ENCODE results near the gene SND1.
"Not testable (repeated sequence)": the region's sequence is repeated elsewhere in the genome, so short reads cannot be mapped to it uniquely, and the experiment has no call there.

SND1 gene

GRCh38 chr7:127652333-127653248, 597 bp downstream of the SND1 start:
- no peak for DNase-seq (ENCODE audit: low read depth in 2 of 2)

GRCh38 chr7:127653396-127653795, 1.4 kb downstream of the SND1 start:
- DNase-seq (ENCODE audit: low read depth in 2 of 2): no peak

DNA sequence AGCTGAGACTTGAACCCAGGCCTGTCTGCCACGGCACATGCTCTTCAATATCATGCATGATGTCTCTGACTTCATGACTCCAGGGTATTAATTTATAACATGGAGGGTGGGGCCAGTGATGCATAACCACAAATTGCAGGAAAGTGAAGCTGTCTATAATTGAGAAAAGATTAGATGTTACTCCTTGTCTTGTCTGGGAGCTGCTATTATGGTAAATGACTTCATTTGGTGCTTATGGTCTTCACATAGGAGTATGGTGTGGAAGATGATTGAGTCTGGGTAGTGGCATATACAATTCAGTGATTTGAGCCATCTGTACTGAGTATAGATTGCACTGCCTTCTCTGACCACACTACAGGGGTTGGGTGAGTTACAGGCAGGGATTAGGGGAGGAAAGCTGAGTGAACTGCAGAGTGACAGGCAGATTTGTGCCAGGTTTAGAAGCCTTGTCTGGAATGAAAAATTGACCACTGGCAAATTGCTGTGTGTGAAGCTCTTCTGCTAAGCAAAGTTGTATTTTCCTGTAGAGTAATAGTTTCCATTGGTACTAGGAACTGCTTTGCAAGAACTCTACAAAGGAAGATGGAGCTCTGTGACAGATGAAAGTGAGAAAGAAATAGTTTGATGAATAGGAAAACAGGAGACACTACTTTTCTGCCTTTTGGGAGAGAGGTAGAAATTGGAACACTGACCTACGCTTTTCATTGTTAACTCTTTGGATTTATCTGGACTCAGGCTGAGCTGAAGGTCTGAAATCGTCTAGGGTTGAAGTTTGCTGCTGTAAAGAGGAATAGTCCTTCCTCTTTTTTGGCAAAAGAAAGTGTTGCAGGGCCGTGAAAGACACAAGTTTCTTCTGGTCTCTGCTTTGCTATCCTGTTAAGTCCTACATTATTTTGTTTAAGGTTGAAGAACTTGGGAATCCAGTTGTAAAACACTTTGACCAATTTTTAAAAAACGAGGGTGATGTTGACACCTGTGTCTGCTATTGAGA, 2.7 kb downstream of the SND1 start:
- DNase-seq (ENCODE audit: low read depth in 2 of 2): no peak

DNA sequence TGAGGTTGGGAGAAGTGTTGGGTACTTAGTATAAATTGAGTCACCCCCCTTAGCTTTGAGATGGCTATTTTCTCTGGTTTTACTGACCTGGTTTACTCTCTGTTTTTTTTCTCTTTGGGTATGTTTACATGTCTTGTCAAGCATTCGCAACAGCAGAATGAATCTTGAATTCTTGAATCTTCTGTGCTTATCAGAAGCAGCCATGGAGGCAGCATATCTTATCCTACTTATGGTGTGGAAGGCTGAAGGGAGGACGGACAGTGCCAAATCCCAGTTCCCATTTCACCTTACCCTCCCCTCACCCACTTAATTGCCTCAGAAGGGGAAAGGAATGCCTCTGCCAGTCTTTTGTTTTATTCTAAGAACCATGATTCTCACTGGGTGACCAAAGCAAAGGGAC, 3.7 kb downstream of the SND1 start:
- DNase-seq (ENCODE audit: low read depth in 2 of 2): no peak

DNA sequence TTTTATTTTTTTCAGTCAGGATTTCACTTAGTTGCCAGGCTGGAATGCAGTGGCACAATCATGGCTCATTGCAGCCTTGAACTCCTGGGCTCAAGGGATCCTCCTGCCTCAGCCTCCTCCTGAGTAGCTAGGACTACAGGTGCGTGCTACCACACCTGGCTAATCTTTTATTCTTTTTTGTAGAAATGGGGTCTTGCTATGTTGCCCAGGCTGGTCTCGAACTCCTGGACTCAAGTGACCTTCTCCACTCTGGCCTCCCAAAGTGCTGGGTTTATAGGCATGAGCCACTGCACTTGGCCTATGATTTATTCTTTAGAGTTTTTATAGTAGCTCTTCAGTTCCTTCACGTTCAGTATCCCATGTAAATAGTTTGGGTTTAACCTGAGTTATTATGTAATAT, 5.5 kb downstream of the SND1 start:
- DNase-seq (ENCODE audit: low read depth in 2 of 2): no peak

- no peak for DNase-seq (ENCODE audit: low read depth in 2 of 2)
Measured at GRCh38 chr7:127658970-127659630, 7.1 kb downstream of the SND1 start.

GRCh38 chr7:127665922-127666321, 13.9 kb downstream of the SND1 start:
- DNase-seq (ENCODE audit: low read depth in 2 of 2): no peak

DNA sequence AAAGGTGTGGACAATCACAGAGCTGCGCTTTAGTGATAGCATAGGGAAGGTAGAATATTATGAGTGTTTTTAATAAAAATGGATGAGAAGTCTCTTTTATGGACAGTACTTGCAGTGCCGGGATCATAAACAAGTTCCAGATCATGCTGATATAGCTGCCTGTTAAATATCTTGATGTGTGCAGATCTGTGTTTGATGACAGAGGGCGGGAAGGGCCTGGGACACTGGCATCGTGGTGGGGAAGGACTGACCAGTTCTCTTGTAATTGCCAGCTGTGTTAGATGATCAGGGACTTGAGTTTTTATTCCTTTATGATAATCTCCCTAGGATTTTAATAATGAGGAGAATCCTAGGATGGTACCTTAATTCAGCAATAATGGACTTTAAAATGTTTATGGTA, 14.6 kb downstream of the SND1 start:
- DNase-seq (ENCODE audit: low read depth in 2 of 2): no peak

- DNase-seq (ENCODE audit: low read depth in 2 of 2): no peak
Measured at GRCh38 chr7:127667017-127667670, 15.2 kb downstream of the SND1 start.

- no peak for DNase-seq (ENCODE audit: low read depth in 2 of 2)
Measured at GRCh38 chr7:127667759-127668530, 16.0 kb downstream of the SND1 start.

DNA sequence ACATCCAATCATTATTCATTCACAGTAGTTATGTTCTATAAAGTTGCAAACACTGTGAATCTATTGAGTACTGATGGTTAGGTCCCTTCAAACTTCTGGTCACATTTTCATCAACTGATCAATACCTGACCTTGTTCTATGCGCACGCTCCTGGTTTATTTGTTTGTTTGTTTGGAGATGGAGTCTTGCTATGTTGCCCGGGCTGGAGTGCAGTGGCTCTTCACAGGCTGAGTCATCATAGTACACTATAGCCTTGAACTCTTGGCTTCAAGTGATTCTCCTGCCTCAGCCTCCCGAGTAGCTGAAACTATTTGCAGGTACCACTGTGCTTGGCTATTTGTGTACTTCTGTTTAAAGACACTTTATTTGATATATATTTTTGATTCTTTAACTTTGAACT, 19.3 kb downstream of the SND1 start:
- DNase-seq (ENCODE audit: low read depth in 2 of 2): no peak

DNA sequence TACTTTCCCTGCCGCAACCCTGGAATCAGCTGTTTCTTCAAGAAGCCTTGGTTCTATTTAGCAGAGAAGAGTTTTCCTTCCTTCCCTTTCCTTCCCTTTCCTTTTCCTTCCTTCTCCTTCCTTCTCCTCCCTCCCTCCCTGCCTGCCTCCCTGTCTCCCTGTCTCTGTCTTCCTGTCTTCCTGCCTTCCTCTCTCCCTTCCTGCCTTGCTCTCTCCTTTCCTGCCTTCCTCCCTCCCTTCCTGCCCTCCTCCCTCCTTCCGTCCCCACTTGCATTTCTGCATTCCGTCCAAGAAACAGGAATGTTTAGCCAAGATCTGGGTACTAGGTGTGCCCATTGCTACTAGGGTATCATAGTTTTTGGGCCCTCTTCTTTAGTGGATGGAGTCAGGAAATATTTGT, 21.9 kb downstream of the SND1 start:
- no peak for DNase-seq (ENCODE audit: low read depth in 2 of 2)

DNA sequence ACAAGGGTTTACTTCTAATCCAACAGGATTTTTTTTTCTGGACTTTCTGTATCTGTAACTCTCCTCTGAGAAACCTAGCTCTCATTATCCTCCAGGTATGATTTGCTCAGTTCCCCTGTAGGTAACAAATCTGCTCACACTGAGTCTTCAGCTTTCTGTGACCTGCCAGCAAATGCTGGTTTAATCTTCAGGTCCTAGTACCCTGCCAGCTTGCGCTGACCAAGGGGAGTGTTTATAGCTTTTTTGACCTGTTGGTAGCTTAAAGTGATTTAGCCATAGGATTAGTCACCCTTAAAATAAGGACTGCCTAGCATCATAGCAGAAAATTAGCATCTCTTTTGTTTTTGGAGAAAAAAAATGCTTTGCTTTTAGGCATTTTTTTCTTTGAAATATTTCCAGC, 22.4 kb downstream of the SND1 start:
- no peak for DNase-seq (ENCODE audit: low read depth in 2 of 2)

DNA sequence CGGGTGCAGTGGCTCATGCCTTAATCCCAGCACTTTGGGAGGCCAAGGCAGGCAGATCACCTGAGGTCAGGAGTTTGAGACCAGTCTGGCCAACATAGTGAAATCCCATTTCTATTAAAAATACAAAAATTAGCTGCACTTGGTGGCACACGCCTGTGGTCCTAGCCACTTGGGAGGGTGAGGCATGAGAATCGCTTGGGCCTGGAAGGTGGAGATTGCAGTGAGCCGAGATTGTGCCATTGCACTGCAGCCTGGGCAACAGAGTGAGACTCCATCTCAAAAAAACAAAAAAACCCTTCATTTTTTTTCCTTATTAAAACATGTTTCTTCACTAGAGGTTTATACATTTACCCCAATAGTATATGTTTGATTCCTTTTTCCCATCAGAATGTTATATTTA, 22.9 kb downstream of the SND1 start:
- not testable (repeated sequence) for DNase-seq (ENCODE audit: low read depth in 2 of 2)

GRCh38 chr7:127675721-127676120, 23.7 kb downstream of the SND1 start:
- DNase-seq (ENCODE audit: low read depth in 2 of 2): no peak

DNA sequence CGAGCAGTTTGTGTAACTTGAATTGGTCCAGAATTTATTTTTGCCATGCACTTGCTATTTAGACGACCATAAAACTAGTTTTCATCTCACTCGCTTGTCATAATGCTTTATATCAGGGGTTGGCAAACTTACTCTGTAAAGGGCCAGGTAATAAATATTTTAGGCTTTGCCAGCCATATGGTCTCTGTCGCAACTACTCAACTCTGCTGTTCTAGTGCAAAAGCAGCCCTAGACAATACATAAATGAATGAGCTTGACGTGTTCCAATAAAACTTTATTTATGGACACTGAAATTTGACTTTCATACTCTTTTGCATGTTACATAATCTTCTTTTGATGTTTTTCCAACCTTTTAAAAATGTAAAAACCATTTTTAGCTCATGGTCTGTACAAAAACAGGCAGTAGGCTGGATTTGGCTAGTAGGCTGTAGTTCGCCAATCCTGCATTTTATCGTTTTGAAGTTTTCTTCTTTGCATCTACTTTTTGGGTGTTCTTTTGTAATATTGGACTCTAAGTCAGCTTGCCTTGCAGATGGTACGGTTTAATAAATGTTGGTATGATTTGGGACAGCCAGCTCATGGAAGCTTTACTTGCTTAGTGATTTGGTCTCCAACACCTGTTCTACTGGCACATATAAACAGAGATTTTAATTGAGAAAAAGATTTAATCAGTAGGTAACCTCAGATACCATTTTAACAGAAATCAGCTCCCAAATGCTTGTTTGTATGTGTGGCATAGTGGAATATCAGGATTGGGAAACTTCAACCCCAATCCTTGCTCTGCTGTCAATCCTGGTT, 25.6 kb downstream of the SND1 start:
- DNase-seq (ENCODE audit: low read depth in 2 of 2): no peak

- DNase-seq (ENCODE audit: low read depth in 2 of 2): no peak
Measured at GRCh38 chr7:127678337-127678736, 26.3 kb downstream of the SND1 start.

DNA sequence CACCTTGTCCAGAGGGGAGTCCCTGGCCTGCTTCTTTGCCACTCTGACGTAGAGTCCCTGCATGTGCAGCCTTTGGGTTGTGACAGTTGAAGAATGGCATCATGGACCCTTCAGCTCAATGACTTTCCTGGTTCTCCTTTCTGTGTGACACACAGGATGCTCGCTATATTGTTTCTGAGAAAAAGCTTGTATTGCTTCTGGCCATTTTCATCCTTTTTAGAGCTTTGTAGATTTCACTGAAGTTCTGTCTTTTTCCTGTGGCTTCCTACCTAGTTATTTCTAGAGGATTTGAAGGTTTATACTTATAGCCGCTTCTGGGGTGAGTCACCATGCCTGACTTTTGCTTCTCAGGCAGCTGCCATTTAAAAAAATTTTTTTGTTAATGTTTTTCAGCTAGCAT, 27.0 kb downstream of the SND1 start:
- DNase-seq (ENCODE audit: low read depth in 2 of 2): no peak

- no peak for DNase-seq (ENCODE audit: low read depth in 2 of 2)
Measured at GRCh38 chr7:127680983-127681382, 29.0 kb downstream of the SND1 start.

DNA sequence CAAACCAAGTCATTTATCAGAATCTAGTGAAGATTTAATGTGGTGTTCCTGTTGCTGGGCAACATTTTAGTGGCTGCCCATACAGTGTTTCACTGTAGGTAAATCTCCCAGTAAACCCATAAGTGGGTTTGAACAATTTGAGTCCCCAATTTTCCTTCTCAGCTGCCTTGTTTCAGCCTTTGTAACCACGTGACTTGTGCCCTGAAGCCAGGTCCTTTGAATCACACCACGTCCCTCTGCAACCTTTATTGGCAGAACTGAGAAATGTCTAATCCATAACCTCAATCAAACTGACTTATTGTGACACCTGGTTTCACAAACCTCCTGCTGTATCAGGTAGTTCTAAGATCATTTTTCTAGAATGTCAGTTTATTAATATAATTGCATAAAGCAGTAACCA, 30.1 kb downstream of the SND1 start:
- DNase-seq (ENCODE audit: low read depth in 2 of 2): no peak
